Ishikawa (cell line): ENCODE results near the gene LPP.

Experiments
- CEBPB ChIP-seq: IDR thresholded peaks from 2 replicates; pipeline ENCODE4 v1.6.1; 2012
- EGR1 ChIP-seq: IDR thresholded peaks from 2 replicates; pipeline ENCODE4 v1.6.1; 2012
- EP300 ChIP-seq: IDR thresholded peaks from 2 replicates; pipeline ENCODE4 v1.6.1; 2012; ENCODE audit warnings: borderline replicate concordance
- FOXM1 ChIP-seq: IDR thresholded peaks from 2 replicates; pipeline ENCODE4 v1.6.1; 2012; ENCODE audit warnings: low read depth, borderline replicate concordance
- RAD21 ChIP-seq: IDR thresholded peaks from 2 replicates; pipeline ENCODE4 v1.6.1; 2012; ENCODE audit warnings: low read depth
- REST ChIP-seq: IDR thresholded peaks from 2 replicates; pipeline ENCODE4 v1.6.1; 2012; ENCODE audit warnings: low read depth, mild to moderate bottlenecking
- TAF1 ChIP-seq: IDR thresholded peaks from 2 replicates; pipeline ENCODE4 v1.6.1; 2012; ENCODE audit warnings: low read depth, mild to moderate bottlenecking
- TCF12 ChIP-seq: IDR thresholded peaks from 2 replicates; pipeline ENCODE4 v1.6.1; 2012; ENCODE audit warnings: low read depth
- TEAD4 ChIP-seq: IDR thresholded peaks from 2 replicates; pipeline ENCODE4 v1.6.1; 2012
- USF1 ChIP-seq: IDR thresholded peaks from 2 replicates; pipeline ENCODE4 v1.6.1; 2012
- YY1 ChIP-seq: IDR thresholded peaks from 2 replicates; pipeline ENCODE4 v1.6.1; 2012; ENCODE audit warnings: low read depth
- ZBTB7A ChIP-seq: IDR thresholded peaks from 2 replicates; pipeline ENCODE4 v1.6.1; 2012; ENCODE audit warnings: low read depth
- TF ChIP-seq, protein P1 (sequence below): IDR thresholded peaks from 2 replicates; pipeline ENCODE4 v1.6.1; 2012

DNA sequence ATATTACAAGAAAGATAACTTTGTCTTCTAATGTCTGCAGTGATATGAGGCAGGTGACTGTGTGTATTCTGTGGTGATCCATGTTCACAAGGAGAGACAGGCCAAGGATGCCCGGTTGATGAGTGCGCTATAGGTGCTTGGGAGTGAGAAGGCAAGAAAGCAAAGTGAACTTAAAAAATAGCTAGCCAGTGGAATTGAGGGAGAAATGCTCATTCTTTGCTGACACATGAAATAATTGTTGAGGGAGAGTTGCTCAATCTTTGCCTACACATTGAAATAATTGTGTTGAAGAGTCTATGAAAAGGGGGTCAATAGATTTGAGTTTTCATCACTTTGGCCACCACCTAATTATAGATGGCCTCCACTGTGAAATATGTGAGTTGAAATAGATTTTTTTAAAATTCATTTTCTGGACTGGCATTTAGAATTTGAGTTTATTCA lies 156.3 kb downstream of the LPP start:
- no peak for TF ChIP-seq EGR1
- no peak for TF ChIP-seq TAF1
- TF ChIP-seq FOXM1: no peak
- no peak for TF ChIP-seq YY1
- no peak for TF ChIP-seq TCF12
- no peak for TF ChIP-seq RAD21
- TF ChIP-seq ZBTB7A: no peak
- TF ChIP-seq, protein P1, sequence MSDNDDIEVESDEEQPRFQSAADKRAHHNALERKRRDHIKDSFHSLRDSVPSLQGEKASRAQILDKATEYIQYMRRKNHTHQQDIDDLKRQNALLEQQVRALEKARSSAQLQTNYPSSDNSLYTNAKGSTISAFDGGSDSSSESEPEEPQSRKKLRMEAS: no peak
- no peak for TF ChIP-seq TEAD4
- no peak for TF ChIP-seq EP300
- TF ChIP-seq REST: no peak
- TF ChIP-seq CEBPB: 0 out of 2 replicates have a peak, but pooled peaks have one; percentile 29
- no peak for TF ChIP-seq USF1
